Breast epithelium (tissue), 4 donors: Measurements from ENCODE around the gene CPAMD8. TPM values are rescaled to one million over a fixed set of nuclear protein-coding genes. Genes with fewer than 3 reads are reported as not detected.
A peak's percentile ranks its signal among the peaks of the same experiment; 100 is the strongest.

Source experiments
- DNase-seq, 2 donors: peaks; one replicate each; pipeline ENCODE4 v3.0.0-alpha.2; 2019; ENCODE audit warnings: low spot score in 2 of 2
- H3K27ac ChIP-seq, 2 donors: fragments of 200-600 bp; sonication (generic) in 1 of 2; one replicate each; pipeline ENCODE4 v1.5.1; 2016 to 2019; ENCODE audit warnings: mild to moderate bottlenecking in 1 of 2
- H3K27me3 ChIP-seq, 2 donors: fragments of 200-600 bp; sonication (generic) in 1 of 2; one replicate each; pipeline versions ENCODE4 v1.5.1 to v1.6.0; 2017 to 2019; ENCODE audit warnings: control low read depth in 1 of 2, mild to moderate bottlenecking in 1 of 2
- H3K36me3 ChIP-seq: fragments of 200-600 bp; one replicate; pipeline ENCODE4 v1.5.1; 2019
- H3K4me1 ChIP-seq, 2 donors: fragments of 200-600 bp; sonication (generic); one replicate each; pipeline ENCODE4 v1.5.1; 2016 to 2019; ENCODE audit warnings: control low read depth in 1 of 2
- H3K4me3 ChIP-seq, 3 donors: fragments of 200-600 bp; sonication (generic); 1 replicate in 2 of 3; 2 replicates in 1 of 3; pipeline ENCODE4 v1.5.1; 2016 to 2019; ENCODE audit warnings: mild to moderate bottlenecking in 3 of 3, moderate library complexity in 2 of 3
- H3K9me3 ChIP-seq, 2 donors: fragments of 200-600 bp; sonication (generic) in 1 of 2; one replicate each; pipeline ENCODE4 v1.5.1; 2016 to 2019; ENCODE audit warnings: control low read depth in 1 of 2
- CTCF ChIP-seq, 3 donors: fragments of 450-650 bp; IDR thresholded peaks; one replicate each; pipeline ENCODE4 v1.5.1; 2016 to 2017; ENCODE audit warnings: antibody characterized with exemption in 3 of 3, mild to moderate bottlenecking in 3 of 3, moderate library complexity in 3 of 3
- POLR2A ChIP-seq: fragments of 450-650 bp; IDR thresholded peaks from one replicate; pipeline ENCODE4 v1.6.1; 2016; ENCODE audit warnings: antibody characterized with exemption, mild to moderate bottlenecking, moderate library complexity
- POLR2AphosphoS5 ChIP-seq, 3 donors: sonication (generic); formaldehyde crosslinking; IDR thresholded peaks; one replicate each; pipeline ENCODE4 v1.6.1; 2017; ENCODE audit warnings: antibody characterized with exemption in 3 of 3
- intact Hi-C: fragments of 100-400 bp; cut with DNase I; formaldehyde crosslinking; loops from one replicate; pipeline ENCODE4 v1.15.1; 2023; ENCODE audit warnings: low total_unique reads
- total RNA-seq, 3 donors: library from RNA; depleted of rRNA; stranded (reverse); fragments of >200 nt; gene quantifications; one replicate each; pipeline ENCODE4 v1.1.0, GENCODE V29; 2016

The CPAMD8 gene
- total RNA-seq, 3 donors from 2014 or later, result 9.5 to 24.0 (median 20.2) TPM

- Histone ChIP-seq H3K27me3 (no peaks in the 10 kb centered on the region), H3K4me1 (no peaks in the 10 kb centered on the region), H3K9me3 (no peaks in the 10 kb centered on the region), H3K36me3 (no peaks in the 10 kb centered on the region), H3K4me3 (no peak overlapping the region), H3K27ac (no peak overlapping the region)
- no peak for TF ChIP-seq CTCF (IDR thresholded peaks at IDR 0.05)
- no peak for TF ChIP-seq POLR2AphosphoS5 (IDR thresholded peaks at IDR 0.05)
- no peak for TF ChIP-seq POLR2A
- DNase-seq, result no peak
- intact Hi-C loops, result no loop called here
Observed at GRCh38 chr19:16957855-16958254, 68.8 kb downstream of the CPAMD8 start.

- Histone ChIP-seq H3K4me3 (peak overlapping the region in 1 of 3 donors; percentile 5), H3K36me3 (no peaks in the 10 kb centered on the region), H3K27me3 (no peaks in the 10 kb centered on the region), H3K9me3 (no peaks in the 10 kb centered on the region), H3K4me1 (no peaks in the 10 kb centered on the region), H3K27ac (no peak overlapping the region)
- TF ChIP-seq CTCF (IDR thresholded peaks at IDR 0.05) (no peak), POLR2A (no peak)
- peak; percentile 20 to 28 for DNase-seq
- intact Hi-C loops, result no loop called here
Observed at GRCh38 chr19:16957151-16957701, 69.4 kb downstream of the CPAMD8 start.

GRCh38 chr19:16955161-16955560 lies 71.4 kb downstream of the CPAMD8 start:
- intact Hi-C loops, result no loop called here
- Histone ChIP-seq H3K4me3 (no peak overlapping the region), H3K9me3 (no peaks in the 10 kb centered on the region), H3K27ac (no peak overlapping the region), H3K36me3 (no peaks in the 10 kb centered on the region), H3K4me1 (no peaks in the 10 kb centered on the region), H3K27me3 (no peaks in the 10 kb centered on the region)
- no peak for DNase-seq
- no peak for TF ChIP-seq POLR2A
- TF ChIP-seq CTCF (IDR thresholded peaks at IDR 0.05), result no peak
- TF ChIP-seq POLR2AphosphoS5 (IDR thresholded peaks at IDR 0.05), result no peak

GRCh38 chr19:16952046-16952445 lies 74.6 kb downstream of the CPAMD8 start:
- H3K36me3 ChIP-seq, result no peaks in the 10 kb centered on the region
- H3K27ac ChIP-seq, result no peak overlapping the region
- H3K27me3 ChIP-seq, result no peaks in the 10 kb centered on the region
- H3K4me1 ChIP-seq, result no peaks in the 10 kb centered on the region
- TF ChIP-seq CTCF (IDR thresholded peaks at IDR 0.05) (no peak), POLR2A (no peak), POLR2AphosphoS5 (IDR thresholded peaks at IDR 0.05) (no peak)
- no peak overlapping the region for H3K4me3 ChIP-seq
- intact Hi-C loops, result no loop called here
- DNase-seq, result no peak
- no peaks in the 10 kb centered on the region for H3K9me3 ChIP-seq

GRCh38 chr19:16951529-16951928 lies 75.1 kb downstream of the CPAMD8 start:
- H3K27me3 ChIP-seq, result no peaks in the 10 kb centered on the region
- H3K4me3 ChIP-seq, result no peak overlapping the region
- TF ChIP-seq POLR2A (no peak), CTCF (IDR thresholded peaks at IDR 0.05) (no peak), POLR2AphosphoS5 (IDR thresholded peaks at IDR 0.05) (no peak)
- DNase-seq, result no peak
- H3K36me3 ChIP-seq, result no peaks in the 10 kb centered on the region
- no peaks in the 10 kb centered on the region for H3K4me1 ChIP-seq
- H3K27ac ChIP-seq, result no peak overlapping the region
- intact Hi-C loops, result no loop called here
- no peaks in the 10 kb centered on the region for H3K9me3 ChIP-seq
